ENCODE results near the gene STRIP1.
"Not testable (repeated sequence)": the region's sequence is repeated elsewhere in the genome, so short reads cannot be mapped to it uniquely, and the experiment has no call there.

Gene STRIP1

DNA sequence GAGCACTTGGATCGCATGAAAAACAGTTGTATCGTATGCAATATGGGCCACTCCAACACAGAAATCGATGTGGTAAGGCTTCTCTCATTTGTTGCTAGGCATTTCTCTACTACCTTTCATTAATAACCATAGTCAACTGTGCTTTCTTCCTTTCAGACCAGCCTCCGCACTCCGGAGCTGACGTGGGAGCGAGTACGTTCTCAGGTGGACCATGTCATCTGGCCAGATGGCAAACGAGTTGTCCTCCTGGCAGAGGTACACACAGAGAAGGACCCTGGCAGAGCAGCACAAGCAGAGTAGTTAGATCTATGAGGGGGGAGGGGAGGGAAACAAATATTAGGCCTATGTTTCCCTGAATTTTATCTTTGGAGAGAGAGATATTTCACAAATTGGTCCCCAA, 16.0 kb upstream of the STRIP1 start:
- Histone ChIP-seq H3K27ac (no peak overlapping the region), H3K36me3 (ENCODE audit: insufficient read depth, low read length) (peaks cover 96% of the 10 kb centered on the region), H3K4me3 (no peak overlapping the region), H3K9ac (ENCODE audit: insufficient read length) (no peak overlapping the region), H3K9me3 (ENCODE audit: low read depth, low read length) (no peaks in the 10 kb centered on the region)
- no peak for DNase-seq (ENCODE audit: low read depth, low spot score)
- TF ChIP-seq EZH2 (IDR thresholded peaks at IDR 0.05) (no peak), FOXP2 (optimal IDR thresholded peaks at IDR 0.05; ENCODE audit: control extremely low read depth, extremely low read length, insufficient read depth) (no peak), POLR2AphosphoS5 (IDR thresholded peaks at IDR 0.05; ENCODE audit: borderline replicate concordance, low read depth, low read length) (no peak)

DNA sequence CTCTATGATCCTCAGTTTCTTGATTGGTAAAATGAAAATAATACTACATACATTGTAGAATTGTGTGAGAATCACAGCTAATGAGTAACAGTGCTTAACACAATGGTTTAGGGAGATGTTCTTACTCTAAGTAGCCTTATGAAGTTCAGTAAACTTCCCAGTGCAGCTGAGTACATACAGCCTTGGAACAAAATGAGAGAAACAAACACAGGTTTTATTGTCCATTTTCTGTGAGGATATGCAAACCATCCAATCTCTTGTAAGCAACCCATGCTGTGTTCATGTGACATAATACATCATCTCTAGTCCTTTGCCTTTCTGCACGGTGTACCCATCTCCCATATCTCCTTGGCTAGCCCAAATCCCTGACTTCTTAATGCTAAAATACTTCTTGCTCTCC, 14.7 kb upstream of the STRIP1 start:
- DNase-seq (ENCODE audit: low read depth, low spot score) = no peak
- Histone ChIP-seq H3K4me3 (no peak overlapping the region), H3K27ac (no peak overlapping the region), H3K36me3 (ENCODE audit: insufficient read depth, low read length) (peaks cover 96% of the 10 kb centered on the region), H3K9me3 (ENCODE audit: low read depth, low read length) (no peaks in the 10 kb centered on the region), H3K9ac (ENCODE audit: insufficient read length) (no peak overlapping the region)
- no peak for TF ChIP-seq POLR2AphosphoS5 (IDR thresholded peaks at IDR 0.05; ENCODE audit: borderline replicate concordance, low read depth, low read length)
- TF ChIP-seq FOXP2 (optimal IDR thresholded peaks at IDR 0.05; ENCODE audit: control extremely low read depth, extremely low read length, insufficient read depth) = no peak
- TF ChIP-seq EZH2 (IDR thresholded peaks at IDR 0.05) = no peak

DNA sequence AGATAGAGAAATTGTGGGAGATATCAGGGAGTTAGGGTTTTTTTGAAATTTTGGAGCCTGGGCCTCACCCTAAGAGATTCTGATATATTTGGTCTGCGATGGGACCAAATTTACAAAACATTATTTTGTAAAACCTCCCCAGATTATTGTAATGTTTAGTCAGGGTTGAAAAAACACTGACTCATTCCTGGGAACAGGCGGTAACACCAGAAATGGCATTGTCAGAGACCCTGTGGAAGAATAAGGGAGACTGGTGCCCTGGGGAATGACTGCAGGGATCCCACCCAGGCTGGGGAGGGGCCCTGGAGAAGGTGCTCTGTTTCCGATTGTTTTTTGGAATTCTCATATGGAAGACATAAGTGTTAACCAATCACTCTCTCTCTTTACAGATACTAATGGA, 13.1 kb upstream of the STRIP1 start:
- H3K9ac ChIP-seq (ENCODE audit: insufficient read length) = no peak overlapping the region
- H3K27ac ChIP-seq = no peak overlapping the region
- DNase-seq (ENCODE audit: low read depth, low spot score) = no peak
- no peak overlapping the region for H3K4me3 ChIP-seq
- H3K36me3 ChIP-seq (ENCODE audit: insufficient read depth, low read length) = peaks cover 86% of the 10 kb centered on the region
- TF ChIP-seq FOXP2 (optimal IDR thresholded peaks at IDR 0.05; ENCODE audit: control extremely low read depth, extremely low read length, insufficient read depth) = no peak
- TF ChIP-seq POLR2AphosphoS5 (IDR thresholded peaks at IDR 0.05; ENCODE audit: borderline replicate concordance, low read depth, low read length) = no peak
- no peak for TF ChIP-seq EZH2 (IDR thresholded peaks at IDR 0.05)
- H3K9me3 ChIP-seq (ENCODE audit: low read depth, low read length) = no peaks in the 10 kb centered on the region

DNA sequence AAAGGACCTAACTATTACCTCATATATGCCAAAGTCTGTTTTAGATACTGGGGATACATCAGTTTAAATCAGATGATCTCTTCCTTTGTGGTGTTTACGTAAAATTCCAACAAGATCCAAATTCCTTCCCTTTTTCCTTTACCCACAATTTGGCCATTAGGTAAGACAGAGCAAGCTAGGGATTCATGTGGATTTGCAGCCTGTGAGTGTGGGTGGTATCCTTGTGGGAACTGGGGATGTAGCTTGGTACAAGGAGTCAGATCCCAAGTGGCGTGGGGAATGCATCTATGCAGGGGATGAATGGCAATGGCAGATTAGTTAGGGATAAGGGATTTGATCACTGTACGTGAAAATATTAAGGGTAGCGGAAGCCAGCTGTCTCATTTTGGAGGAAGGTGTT, 9.8 kb upstream of the STRIP1 start:
- DNase-seq (ENCODE audit: low read depth, low spot score) = no peak
- H3K36me3 ChIP-seq (ENCODE audit: insufficient read depth, low read length) = peaks cover 53% of the 10 kb centered on the region
- no peak overlapping the region for H3K4me3 ChIP-seq
- H3K9ac ChIP-seq (ENCODE audit: insufficient read length) = no peak overlapping the region
- no peaks in the 10 kb centered on the region for H3K9me3 ChIP-seq (ENCODE audit: low read depth, low read length)
- no peak overlapping the region for H3K27ac ChIP-seq
- TF ChIP-seq POLR2AphosphoS5 (IDR thresholded peaks at IDR 0.05; ENCODE audit: borderline replicate concordance, low read depth, low read length) (no peak), EZH2 (IDR thresholded peaks at IDR 0.05) (no peak), FOXP2 (optimal IDR thresholded peaks at IDR 0.05; ENCODE audit: control extremely low read depth, extremely low read length, insufficient read depth) (no peak)

DNA sequence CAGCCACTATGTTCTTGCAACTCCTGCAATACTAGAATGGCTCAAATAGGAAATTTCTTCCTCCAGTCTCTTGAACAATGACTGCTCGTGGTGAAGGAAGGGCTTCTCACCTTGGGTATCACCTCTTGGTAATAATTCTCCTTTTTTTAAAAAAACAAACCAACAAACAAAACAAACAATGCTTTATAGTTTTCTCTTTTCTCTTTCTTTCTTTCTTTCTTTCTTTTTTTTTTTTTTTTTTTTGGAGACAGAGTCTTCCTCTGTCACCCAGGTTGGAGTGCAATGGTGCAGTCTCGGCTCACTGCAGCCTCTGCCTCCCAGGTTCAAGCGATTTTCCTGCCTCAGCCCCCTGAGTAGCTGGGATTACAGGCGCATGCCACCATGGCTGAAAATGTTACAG, 3.7 kb upstream of the STRIP1 start:
- not testable (repeated sequence) for H3K27ac ChIP-seq; H3K9ac ChIP-seq (ENCODE audit: insufficient read length); DNase-seq (ENCODE audit: low read depth, low spot score); H3K9me3 ChIP-seq (ENCODE audit: low read depth, low read length); H3K4me3 ChIP-seq; H3K36me3 ChIP-seq (ENCODE audit: insufficient read depth, low read length)

DNA sequence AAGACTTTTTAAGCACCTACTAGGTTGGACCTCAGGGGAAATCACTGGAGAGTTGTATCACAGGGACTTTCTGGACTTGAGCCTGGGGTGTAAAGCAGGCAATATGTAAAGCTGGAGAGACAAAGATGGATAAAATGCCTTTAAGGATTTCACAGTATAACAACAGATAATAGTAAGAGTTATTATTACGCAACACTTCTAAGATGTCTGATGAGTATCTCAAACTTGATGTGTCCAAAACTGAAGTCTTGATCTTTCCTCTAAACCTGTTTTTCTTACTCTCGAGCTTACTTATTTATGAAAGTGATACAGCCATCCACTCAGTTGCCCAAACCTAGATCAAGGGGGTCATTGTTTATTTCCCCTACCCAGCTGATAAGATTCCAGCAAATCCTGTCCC, 2.1 kb upstream of the STRIP1 start:
- Histone ChIP-seq H3K36me3 (ENCODE audit: insufficient read depth, low read length) (peaks cover 8% of the 10 kb centered on the region; the same call in 1 of the 2 replicates), H3K9ac (ENCODE audit: insufficient read length) (no peak overlapping the region), H3K9me3 (ENCODE audit: low read depth, low read length) (no peaks in the 10 kb centered on the region), H3K4me3 (no peak overlapping the region), H3K27ac (no peak overlapping the region)
- TF ChIP-seq EZH2 (IDR thresholded peaks at IDR 0.05) = no peak
- no peak for TF ChIP-seq POLR2AphosphoS5 (IDR thresholded peaks at IDR 0.05; ENCODE audit: borderline replicate concordance, low read depth, low read length)
- TF ChIP-seq FOXP2 (optimal IDR thresholded peaks at IDR 0.05; ENCODE audit: control extremely low read depth, extremely low read length, insufficient read depth) = no peak
- no peak for DNase-seq (ENCODE audit: low read depth, low spot score)

DNA sequence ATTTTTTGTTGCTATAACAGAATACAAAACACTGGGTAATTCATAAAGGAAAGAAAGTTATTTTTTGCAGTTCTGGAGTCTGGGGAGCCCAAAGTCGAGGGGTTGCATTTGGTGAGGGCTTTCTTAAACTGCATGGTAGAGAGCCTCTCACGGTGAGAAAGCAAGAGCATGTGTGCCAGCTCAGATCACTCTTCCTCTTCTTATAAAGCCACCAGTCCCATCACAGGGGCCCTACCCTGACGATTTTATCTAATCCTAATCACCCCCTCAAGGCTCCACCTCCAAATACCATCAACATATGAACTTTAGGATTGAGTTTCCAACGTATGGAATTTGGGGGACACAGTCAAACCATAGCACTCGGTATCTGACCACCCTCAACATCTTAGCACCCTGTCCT, 1.0 kb upstream of the STRIP1 start:
- no peak for TF ChIP-seq EZH2 (IDR thresholded peaks at IDR 0.05)
- TF ChIP-seq POLR2AphosphoS5 (IDR thresholded peaks at IDR 0.05; ENCODE audit: borderline replicate concordance, low read depth, low read length) = no peak
- TF ChIP-seq FOXP2 (optimal IDR thresholded peaks at IDR 0.05; ENCODE audit: control extremely low read depth, extremely low read length, insufficient read depth) = no peak
- Histone ChIP-seq H3K9me3 (ENCODE audit: low read depth, low read length) (no peaks in the 10 kb centered on the region), H3K36me3 (ENCODE audit: insufficient read depth, low read length) (peaks cover 17% of the 10 kb centered on the region), H3K27ac (no peak overlapping the region), H3K4me3 (no peak overlapping the region), H3K9ac (ENCODE audit: insufficient read length) (no peak overlapping the region)
- DNase-seq (ENCODE audit: low read depth, low spot score) = no peak

DNA sequence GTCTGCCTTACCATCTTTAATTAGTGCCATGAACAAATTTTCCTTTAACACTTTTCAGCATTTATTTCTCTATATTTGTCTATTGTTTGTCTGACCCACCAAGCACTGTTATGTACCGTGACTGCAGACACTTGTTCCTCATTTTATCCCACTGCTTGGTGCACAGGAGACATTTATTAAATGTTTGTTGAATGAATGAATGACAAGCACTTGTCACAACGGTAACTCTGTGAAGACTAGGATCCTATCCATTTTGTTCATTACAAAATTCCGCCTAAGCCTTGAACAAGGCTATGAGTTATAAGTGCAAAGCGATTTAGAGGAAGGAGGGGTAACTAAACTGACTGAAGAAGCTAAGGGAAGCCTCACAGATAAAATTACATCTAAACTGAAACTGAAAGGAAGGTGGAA, 379 bp upstream of the STRIP1 start:
- TF ChIP-seq POLR2AphosphoS5 (IDR thresholded peaks at IDR 0.05; ENCODE audit: borderline replicate concordance, low read depth, low read length) = no peak
- no peak for TF ChIP-seq EZH2 (IDR thresholded peaks at IDR 0.05)
- no peak for TF ChIP-seq FOXP2 (optimal IDR thresholded peaks at IDR 0.05; ENCODE audit: control extremely low read depth, extremely low read length, insufficient read depth)
- H3K9ac ChIP-seq (ENCODE audit: insufficient read length) = peak overlapping the region; percentile 87
- H3K36me3 ChIP-seq (ENCODE audit: insufficient read depth, low read length) = peaks cover 23% of the 10 kb centered on the region
- no peak for DNase-seq (ENCODE audit: low read depth, low spot score)
- peak overlapping the region; percentile 87 for H3K27ac ChIP-seq
- H3K4me3 ChIP-seq = peak overlapping the region; percentile 98
- H3K9me3 ChIP-seq (ENCODE audit: low read depth, low read length) = no peaks in the 10 kb centered on the region

DNA sequence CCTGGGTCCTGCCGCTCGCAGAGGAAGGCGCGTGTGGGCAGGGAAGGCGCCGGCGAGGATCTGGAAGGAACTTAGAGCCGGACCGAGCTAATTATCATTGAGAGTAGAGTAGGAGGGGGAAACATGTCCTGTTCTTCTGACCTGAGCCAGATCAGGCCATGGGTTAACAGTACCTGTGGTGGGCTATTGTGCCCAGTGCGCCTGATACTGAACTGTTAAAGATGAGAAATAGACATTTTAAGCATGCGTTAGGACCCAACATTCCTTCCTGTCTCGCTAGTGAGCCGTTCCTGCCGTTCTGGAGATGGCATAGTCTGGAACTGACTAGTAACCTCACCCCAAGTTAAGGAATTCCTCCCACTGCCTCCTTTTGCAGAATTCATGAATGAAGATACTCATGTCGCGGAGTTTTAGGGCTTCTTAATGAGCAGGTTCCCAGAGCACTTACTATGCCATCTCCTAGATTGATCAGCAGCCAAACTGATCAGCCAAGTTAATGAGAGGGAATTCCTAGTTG, 870 bp downstream of the STRIP1 start:
- Histone ChIP-seq H3K27ac (no peak overlapping the region), H3K4me3 (peak overlapping the region; percentile 98), H3K9me3 (ENCODE audit: low read depth, low read length) (no peaks in the 10 kb centered on the region), H3K36me3 (ENCODE audit: insufficient read depth, low read length) (peaks cover 35% of the 10 kb centered on the region), H3K9ac (ENCODE audit: insufficient read length) (peak overlapping the region; percentile 98)
- TF ChIP-seq POLR2AphosphoS5 (IDR thresholded peaks at IDR 0.05; ENCODE audit: borderline replicate concordance, low read depth, low read length) (no peak), EZH2 (IDR thresholded peaks at IDR 0.05) (no peak), FOXP2 (optimal IDR thresholded peaks at IDR 0.05; ENCODE audit: control extremely low read depth, extremely low read length, insufficient read depth) (no peak)
- no peak for DNase-seq (ENCODE audit: low read depth, low spot score)
